GM18526 (cell line): Measurements from ENCODE around the gene AFAP1.

Experiments
- POLR2A ChIP-seq: IDR thresholded peaks from 3 replicates; pipeline ENCODE4 v1.6.1; 2011; ENCODE audit not compliant: insufficient read length; ENCODE audit errors: extremely low read depth

AFAP1 gene

DNA sequence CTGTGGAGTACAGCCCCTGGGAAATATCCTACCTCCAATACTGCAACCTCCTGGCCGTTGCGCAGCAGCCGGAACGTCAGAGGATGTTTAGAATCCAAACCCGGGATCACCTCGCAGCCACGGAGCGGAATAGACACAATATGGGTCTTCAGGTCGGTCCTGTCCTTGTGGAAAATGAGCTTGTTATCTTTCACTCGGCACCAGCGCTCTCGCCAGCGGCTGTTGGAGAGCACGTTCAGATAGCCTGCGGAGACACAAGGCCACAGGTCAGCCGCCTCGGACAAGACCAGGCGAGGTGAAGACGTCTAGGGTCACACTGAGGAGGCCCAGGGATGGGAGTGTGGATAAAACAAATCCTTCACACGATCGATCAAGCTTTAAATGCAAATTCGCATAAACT, 139.3 kb downstream of the AFAP1 start:
- no peak for TF ChIP-seq POLR2A

DNA sequence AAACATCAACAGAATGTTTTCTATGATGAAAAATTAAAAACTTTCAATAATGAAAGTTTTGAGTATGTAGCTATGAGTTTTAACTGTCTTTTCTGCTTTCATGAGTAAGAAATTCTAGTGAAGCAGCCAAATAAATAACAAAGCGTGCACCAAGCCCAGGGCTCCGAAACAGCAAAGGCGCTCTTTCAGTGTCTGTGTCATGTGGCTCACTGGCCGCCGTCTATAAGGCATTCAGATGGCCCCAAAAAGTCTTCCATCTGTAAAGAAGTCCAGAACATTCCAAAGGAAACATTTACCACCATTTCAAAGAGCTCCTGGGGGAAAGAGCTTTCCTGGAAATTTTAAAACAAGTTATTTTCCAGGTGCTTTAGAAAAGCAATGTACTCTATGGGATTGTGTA, 139.9 kb downstream of the AFAP1 start:
- TF ChIP-seq POLR2A, result no peak

DNA sequence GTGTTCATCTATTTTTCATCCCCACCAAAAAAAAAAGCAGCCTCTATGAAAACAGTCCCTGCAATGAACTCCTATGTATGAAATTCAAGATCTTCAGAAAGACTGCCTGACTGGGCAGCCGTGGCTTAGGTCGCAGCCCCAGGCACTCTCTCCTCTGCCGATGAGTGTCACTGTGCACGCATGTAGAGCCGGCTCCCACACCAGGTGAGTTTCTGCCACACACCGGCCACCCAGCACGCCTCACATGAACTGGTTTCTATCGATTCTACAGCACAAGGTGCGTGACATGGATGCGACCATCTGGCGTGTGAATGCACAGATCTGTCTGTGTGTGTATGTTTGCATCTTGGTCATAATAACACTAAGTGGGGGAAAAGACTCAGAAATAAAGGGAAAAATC, 140.4 kb downstream of the AFAP1 start:
- TF ChIP-seq POLR2A, result no peak

DNA sequence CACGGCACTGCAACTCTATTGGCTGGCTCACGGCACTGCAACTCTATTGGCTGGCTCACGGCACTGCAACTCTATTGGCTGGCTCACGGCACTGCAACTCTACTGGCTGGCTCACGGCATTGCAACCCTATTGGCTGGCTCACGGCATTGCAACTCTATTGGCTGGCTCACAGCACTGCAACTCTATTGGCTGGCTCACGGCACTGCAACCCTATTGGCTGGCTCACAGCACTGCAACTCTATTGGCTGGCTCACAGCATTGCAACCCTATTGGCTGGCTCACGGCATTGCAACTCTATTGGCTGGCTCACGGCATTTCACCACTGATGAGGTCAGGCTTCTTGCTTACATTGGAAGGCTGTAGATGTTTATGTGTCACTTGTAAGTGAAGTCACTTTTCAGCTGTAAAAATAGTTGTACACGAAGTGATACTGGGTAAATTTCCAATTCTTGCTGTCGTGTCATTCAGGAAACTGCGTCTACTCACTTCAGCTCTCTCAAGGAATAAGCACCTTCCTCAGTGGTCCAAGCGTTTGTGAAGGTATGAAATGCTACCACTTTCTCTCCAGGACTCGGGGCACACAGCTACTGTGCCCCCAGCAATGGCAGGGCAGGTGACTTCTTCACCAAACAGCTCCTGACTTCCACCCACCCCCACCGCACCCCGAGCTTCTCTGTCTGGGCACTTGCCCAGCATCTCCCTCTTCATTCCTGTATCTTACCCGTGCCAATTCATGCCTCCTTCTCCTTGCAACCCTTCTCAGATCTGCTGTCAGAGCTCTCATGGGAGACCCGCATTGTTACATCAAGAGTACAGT, 141.3 kb downstream of the AFAP1 start:
- no peak for TF ChIP-seq POLR2A

DNA sequence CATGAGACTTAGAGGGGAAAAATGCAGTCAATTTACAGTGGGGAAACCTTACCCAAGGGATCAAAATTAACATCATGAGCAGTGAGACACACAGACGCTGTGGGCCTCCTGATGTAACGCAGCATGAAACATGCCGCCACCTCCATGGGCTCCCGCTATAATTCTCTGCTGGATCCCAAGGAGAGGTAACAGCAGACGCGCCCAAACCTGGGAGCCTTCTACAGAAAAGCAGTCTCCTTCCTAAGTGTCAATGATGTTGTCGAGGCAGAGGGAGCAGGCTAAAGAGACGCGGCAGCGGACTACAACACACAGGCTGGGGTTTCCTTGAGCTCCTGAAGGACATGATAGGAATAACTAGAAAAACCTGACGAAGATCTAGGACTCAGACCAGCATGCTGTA, 142.3 kb downstream of the AFAP1 start:
- TF ChIP-seq POLR2A, result no peak

DNA sequence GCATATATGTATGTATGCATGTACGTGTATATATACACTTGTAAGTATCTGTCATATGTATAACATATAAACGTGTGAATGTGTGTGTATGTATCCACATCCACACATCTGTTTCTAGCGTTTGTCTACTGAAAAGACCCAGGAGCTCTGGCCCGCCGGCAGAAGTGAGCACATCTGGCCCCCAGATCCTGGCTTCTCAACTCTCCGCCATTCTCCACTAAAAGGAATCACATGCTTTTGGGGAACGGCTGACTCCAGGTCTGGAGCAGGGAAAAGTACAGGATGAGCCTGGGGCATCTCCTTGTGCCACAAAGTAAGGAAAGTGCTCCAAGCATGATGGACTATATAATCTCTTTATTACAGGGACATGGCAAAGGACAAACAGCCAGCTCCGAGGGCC, 143.7 kb downstream of the AFAP1 start:
- no peak for TF ChIP-seq POLR2A

DNA sequence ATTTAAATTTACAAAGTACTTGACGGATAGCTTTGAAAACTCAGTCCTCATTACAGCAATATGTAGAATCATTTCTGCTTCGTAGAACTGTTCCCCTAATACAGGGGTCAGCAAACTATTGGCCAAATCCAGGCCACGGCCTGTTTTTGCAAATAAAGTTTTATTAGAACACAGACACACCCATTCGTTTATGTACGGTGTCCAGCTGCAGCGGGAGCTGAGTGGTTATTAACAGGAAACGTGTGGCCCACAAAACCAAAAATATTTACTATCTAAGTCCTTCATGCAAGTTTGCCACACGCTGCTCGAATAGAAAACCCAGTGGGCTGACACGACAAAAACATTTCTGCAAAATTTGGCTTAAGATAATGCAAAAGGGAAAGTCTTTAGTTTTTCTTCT, 146.5 kb downstream of the AFAP1 start:
- TF ChIP-seq POLR2A, result no peak

DNA sequence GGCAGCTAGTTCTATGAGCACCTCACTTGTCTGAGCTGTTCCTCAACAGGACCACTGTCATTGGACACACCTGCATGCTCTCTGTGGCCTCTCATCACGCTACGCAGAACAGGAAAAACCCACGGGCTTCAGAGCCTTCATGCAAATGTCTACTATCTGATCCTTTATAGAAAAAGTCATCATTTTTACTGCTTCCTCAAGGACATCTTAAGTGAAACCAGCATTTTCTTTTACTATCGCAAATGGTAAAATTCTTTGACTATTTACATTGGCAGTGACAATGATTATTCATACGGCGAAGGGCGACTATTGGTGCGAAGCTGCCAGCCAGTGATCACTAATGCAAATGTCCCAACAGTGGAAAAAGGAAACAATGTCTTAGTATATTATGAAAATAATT, 147.0 kb downstream of the AFAP1 start:
- TF ChIP-seq POLR2A, result no peak

DNA sequence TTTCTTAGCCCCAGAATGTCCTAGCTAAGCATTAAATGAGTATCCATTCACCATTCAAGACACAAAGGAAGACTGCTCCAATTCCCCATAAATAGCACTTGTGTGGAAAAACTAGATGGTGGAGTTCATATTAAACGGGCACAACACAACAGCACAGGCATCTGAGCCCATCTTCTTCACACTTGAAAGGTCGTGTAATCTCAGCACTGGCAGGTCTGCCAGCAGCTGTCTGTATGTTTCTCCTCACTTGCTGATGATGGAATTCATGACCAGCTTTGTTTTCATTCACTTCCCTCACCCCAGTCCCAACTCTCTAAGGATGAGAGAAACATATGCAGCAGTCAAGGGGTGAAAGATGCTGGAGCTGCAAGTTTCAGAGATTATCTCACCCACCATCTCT, 148.7 kb downstream of the AFAP1 start:
- no peak for TF ChIP-seq POLR2A

DNA sequence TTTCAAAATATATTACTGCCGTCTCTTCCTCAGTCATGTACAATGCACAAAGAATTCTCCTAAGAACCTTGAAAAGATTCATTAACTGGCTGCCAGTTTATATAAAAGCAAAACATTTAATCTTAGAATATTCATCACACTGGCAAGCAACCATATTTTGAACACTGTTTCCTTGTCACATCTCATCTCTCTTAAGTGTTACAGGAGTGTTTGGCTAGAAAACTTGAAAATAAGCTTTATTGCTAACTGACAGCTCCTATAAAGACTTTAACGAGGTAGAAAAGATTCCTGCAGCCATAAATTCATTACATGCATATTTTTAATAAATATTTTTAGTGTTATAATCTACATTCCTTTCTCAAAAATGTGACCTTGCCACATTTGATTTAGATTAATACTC, 149.6 kb downstream of the AFAP1 start:
- TF ChIP-seq POLR2A, result no peak

DNA sequence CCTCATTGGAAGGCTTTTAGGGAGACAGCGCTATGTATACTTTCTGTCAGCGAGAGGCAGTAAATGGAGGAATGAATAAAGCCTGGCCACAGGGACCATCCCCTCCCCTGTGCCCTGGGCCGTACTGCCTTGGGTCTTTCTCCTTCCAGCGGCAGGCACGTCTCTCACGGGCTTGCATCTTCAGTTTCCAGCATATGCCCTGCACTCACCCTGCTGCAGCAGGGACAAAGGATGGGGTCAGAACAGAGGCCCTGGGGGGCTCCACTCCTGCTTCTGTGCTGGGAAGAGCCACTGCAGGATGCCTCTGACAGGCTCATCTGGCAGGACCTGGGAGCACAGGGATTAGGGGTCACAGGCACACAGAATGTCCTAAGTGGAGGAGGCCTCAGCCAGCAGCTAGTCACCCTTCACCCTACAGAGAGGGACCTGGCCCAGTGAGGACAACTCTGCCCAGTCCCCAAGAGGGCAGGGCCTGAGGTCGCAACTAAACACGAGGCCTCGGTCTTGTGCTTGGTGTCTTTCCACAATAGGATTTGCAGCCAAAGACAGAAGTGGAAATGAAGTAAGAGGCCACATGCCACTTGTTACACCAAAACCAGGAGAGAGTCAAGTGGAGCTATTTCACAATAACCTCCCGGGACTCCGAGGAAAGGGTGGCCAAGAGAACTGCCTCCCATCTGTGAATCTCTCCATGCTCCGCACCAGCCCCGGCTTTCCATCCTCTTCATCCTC, 150.8 kb downstream of the AFAP1 start:
- TF ChIP-seq POLR2A, result no peak

DNA sequence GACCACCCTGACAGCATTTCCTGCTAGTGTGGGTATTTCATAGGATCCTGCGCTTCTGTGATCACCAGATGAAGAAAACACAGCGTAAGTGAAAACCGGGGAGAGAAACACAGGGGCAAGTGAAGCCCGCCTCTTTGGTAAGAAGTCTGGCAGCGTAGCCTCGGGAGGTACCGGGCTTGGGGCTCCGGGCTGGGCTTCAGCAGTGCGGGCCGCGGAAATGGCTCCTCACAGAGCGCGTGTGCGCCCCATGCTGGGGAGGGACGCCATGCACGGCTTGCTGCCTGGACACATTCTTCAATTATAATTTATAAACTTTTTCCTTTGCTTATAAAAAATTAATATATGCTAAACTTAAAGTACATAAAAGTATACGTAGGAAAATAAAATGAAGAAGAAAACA, 151.5 kb downstream of the AFAP1 start:
- no peak for TF ChIP-seq POLR2A

DNA sequence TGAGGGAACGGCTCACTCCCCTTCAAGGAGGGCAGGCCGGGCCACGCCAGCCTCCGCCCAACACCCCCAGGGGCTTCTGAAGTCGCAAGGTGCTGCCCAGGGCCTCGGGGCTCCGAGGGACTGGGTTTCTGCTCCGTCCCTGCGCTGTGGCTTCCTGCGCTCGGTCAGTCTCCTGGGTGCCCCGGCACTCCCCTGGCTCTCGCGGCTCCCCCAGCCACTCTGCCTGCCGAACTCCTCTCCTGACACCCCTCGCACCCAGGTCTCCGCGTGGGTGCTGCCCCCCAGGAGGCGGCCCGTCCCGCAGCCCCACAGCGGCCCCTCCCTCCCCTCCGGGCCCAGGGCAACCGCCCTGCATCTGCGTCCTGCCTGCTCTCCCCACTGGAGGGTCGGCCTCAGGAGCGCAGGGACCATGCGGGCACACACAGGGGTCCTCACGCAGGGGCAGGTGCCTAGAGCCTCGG, 151.9 kb downstream of the AFAP1 start:
- no peak for TF ChIP-seq POLR2A

DNA sequence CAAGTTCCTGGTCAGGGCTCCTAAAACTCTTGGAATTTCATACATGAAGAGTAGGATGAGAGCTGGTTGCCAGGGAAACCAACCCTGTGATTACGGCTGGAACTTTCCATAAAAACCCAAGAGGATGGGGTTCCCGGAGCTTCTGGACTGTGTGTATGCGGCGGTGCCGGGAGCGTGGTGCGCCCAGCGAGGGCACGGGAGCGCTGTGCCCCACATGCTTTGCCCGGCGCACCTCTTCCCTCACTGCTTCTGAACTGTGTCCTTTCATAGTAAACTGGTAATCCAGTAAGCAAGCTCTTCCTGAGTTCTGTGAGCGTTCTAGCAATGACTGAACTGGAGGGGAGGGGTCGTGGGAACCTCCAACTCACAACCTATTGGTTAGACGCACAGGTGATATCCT, 152.6 kb downstream of the AFAP1 start:
- no peak for TF ChIP-seq POLR2A

DNA sequence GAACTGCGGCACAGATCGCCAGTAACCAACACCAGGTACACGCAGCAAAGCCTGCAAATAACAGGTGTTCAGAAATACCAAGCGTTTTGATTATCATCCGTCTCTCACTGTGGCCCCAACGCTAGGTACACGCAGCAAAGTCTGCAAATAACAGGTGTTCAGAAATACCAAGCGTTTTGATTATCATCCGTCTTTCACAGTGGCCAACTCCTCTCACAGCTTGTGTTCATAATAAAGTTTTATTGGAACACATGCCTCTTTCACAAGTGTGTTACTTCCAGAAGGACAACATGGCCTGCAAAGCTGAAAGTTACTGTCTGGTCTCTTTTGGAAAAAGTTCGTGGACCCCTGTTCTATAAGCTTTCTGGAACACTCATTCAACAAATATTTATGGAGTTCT, 153.1 kb downstream of the AFAP1 start:
- no peak for TF ChIP-seq POLR2A

DNA sequence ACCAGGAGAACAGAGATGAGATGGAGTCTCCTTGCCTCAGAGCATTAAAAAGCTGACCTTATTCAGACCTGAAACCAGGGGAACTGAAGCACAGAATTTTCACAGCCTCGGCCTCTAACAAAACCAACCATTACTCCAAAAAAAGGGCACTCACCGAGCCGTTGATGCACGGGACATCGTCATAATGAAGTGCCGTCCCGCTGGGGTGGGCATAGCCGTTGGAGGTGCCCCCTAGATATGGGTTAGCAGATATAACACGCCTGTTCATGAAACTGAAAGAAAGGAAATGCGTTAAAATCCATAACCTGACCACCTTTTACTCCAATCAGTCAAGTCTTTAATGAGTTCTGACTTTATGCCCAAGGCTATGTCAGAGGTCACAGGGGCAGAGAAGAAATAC, 153.6 kb downstream of the AFAP1 start:
- TF ChIP-seq POLR2A, result no peak
